ENCODE measurements around the gene CLPSL1. TPM values are rescaled to one million over a fixed set of nuclear protein-coding genes. Genes with fewer than 3 reads are reported as not detected.

The CLPSL1 gene
- total and polyA plus RNA-seq, 2 of the 13 experiments (the other 11 are each of a cell fraction or from before 2014, with no cell fraction given) = not detected

- TF ChIP-seq ZNF431 (CRISPR knock-in tag; IDR thresholded peaks at IDR 0.05; ENCODE audit: borderline replicate concordance, low read depth) (no peak), DDIT3 (CRISPR knock-in tag; IDR thresholded peaks at IDR 0.05) (no peak), MXI1 (IDR thresholded peaks at IDR 0.05; ENCODE audit: borderline replicate concordance, low read depth, low read length) (no peak), ZNF740 (CRISPR knock-in tag; IDR thresholded peaks at IDR 0.05) (no peak), BRD4 (CRISPR knock-in tag; IDR thresholded peaks at IDR 0.05) (no peak), KDM5B (CRISPR knock-in tag; IDR thresholded peaks at IDR 0.05; ENCODE audit: borderline replicate concordance) (peak; percentile 58; the same call in 1 of the 2 replicates), ZNF430 (CRISPR knock-in tag; IDR thresholded peaks at IDR 0.05) (no peak), PLRG1 (conservative IDR thresholded peaks at IDR 0.05) (no peak), ZNF407 (CRISPR knock-in tag; IDR thresholded peaks at IDR 0.05; ENCODE audit: not compliant biosample characterization) (no peak), ZNF350 (CRISPR knock-in tag; IDR thresholded peaks at IDR 0.05; ENCODE audit: borderline replicate concordance, low read depth) (no peak), FLYWCH1 (CRISPR knock-in tag; IDR thresholded peaks at IDR 0.05) (no peak), NFYB (CRISPR knock-in tag; IDR thresholded peaks at IDR 0.05) (no peak), ZNF775 (CRISPR knock-in tag; IDR thresholded peaks at IDR 0.05; ENCODE audit: borderline replicate concordance) (no peak), EZH2 (conservative IDR thresholded peaks at IDR 0.05; ENCODE audit: low read depth, low read length) (no peak), ZNF569 (CRISPR knock-in tag; IDR thresholded peaks at IDR 0.05; ENCODE audit: borderline replicate concordance) (no peak), FOXJ3 (CRISPR knock-in tag; IDR thresholded peaks at IDR 0.05; ENCODE audit: borderline replicate concordance) (no peak), ZNF720 (CRISPR knock-in tag; IDR thresholded peaks at IDR 0.05) (no peak), NCOA1 (CRISPR knock-in tag; IDR thresholded peaks at IDR 0.05) (no peak), KDM2A (CRISPR knock-in tag; IDR thresholded peaks at IDR 0.05; ENCODE audit: borderline replicate concordance, low read depth) (no peak), ZNF230 (CRISPR knock-in tag; IDR thresholded peaks at IDR 0.05) (no peak), ZNF468 (CRISPR knock-in tag; IDR thresholded peaks at IDR 0.05) (peak; percentile 86; the same call in 1 of the 2 replicates), ZFP36L1 (CRISPR knock-in tag; IDR thresholded peaks at IDR 0.05) (0 out of 2 replicates have a peak, but pooled peaks have one; percentile 31), ZNF549 (CRISPR knock-in tag; IDR thresholded peaks at IDR 0.05) (no peak), RCOR2 (CRISPR knock-in tag; IDR thresholded peaks at IDR 0.05) (no peak)
Observed at GRCh38 chr6:35742842-35743241, 38.0 kb upstream of the CLPSL1 start (continued).
